Ectodermal cell (in vitro differentiated cells): ENCODE data around the gene COL28A1.

Experiments used
- H3K27ac ChIP-seq: 2 replicates; pipeline ENCODE4 v1.7.0; 2013; ENCODE audit warnings: mild to moderate bottlenecking, low read depth, low read length; ENCODE audit not compliant: insufficient read depth, poor library complexity, severe bottlenecking
- H3K27me3 ChIP-seq: 2 replicates; pipeline ENCODE4 v1.7.0; 2013; ENCODE audit warnings: mild to moderate bottlenecking, low read length; ENCODE audit not compliant: insufficient read depth, control insufficient read depth, poor library complexity, severe bottlenecking
- H3K36me3 ChIP-seq: one replicate; pipeline ENCODE4 v1.7.0; 2013; ENCODE audit warnings: low read length; ENCODE audit not compliant: control insufficient read depth, insufficient read depth
- H3K4me1 ChIP-seq: one replicate; pipeline ENCODE4 v1.7.0; 2013; ENCODE audit warnings: low read length; ENCODE audit not compliant: control insufficient read depth, insufficient read depth
- H3K4me3 ChIP-seq: 2 replicates; pipeline ENCODE4 v1.7.0; 2013; ENCODE audit warnings: low read depth, low read length, control low read depth; ENCODE audit not compliant: insufficient read depth
- H3K9me3 ChIP-seq: 2 replicates; pipeline ENCODE4 v1.7.0; 2013; ENCODE audit warnings: mild to moderate bottlenecking, low read length, moderate library complexity; ENCODE audit not compliant: control insufficient read depth
- WGBS, 2 experiments: methylation state at CpG; one replicate each; pipeline ENCODE4 v1.1.7; 2013; ENCODE audit warnings: missing lambda C conversion rate in 2 of 2; 5-methylcytosine and 5-hydroxymethylcytosine counted together

COL28A1 gene

DNA sequence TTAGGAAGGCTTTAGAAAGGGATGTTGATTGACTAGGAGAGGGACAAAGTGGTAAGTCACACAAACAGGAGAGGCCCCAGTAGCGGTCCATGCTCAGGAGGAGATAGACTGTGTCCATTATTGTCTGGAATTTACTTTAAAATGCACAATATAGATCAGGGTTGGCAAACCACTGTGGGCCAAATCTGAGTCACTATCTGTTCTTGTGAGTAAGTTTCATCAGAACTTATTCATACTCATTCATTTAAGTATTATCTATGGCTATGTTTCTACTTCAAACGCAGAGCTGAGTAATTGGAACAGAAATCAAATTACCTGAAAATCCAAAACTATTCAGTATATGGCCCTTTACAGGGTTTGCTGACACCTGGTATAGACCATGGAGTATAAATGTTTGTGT is 166.5 kb downstream of the COL28A1 start:
- Histone ChIP-seq H3K9me3 (no peaks in the 10 kb centered on the region), H3K27ac (no peak overlapping the region), H3K36me3 (no peaks in the 10 kb centered on the region), H3K27me3 (no peaks in the 10 kb centered on the region), H3K4me3 (no peak overlapping the region), H3K4me1 (no peaks in the 10 kb centered on the region)
- WGBS, 2 experiments = 98 to 100% methylated on average over 1 to 2 of the region's 2 CpGs

DNA sequence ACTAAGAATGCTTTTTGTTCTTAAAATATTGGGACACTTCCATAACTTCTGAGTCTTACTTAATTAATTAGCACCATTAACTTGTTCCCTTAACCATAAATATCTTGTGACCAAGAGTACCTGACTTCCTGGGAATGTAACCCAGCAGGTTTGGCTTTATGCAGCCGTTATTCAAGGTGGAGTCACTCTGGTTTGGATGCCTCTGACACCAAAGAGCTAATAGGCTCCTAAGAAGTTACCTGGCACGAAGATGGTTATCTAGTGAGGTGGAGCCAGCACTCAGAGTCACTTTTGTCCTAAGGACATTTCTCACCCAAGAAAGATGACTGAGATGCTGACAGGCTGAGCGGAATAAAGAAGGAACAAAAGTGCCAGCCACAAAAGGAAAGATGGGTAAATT is 181.0 kb downstream of the COL28A1 start:
- Histone ChIP-seq H3K27ac (no peak overlapping the region), H3K36me3 (no peaks in the 10 kb centered on the region), H3K4me3 (no peak overlapping the region), H3K4me1 (no peaks in the 10 kb centered on the region), H3K27me3 (no peaks in the 10 kb centered on the region), H3K9me3 (no peaks in the 10 kb centered on the region)
- WGBS, 2 experiments = 60 to 63% methylated on average over 3 of the region's 3 CpGs

DNA sequence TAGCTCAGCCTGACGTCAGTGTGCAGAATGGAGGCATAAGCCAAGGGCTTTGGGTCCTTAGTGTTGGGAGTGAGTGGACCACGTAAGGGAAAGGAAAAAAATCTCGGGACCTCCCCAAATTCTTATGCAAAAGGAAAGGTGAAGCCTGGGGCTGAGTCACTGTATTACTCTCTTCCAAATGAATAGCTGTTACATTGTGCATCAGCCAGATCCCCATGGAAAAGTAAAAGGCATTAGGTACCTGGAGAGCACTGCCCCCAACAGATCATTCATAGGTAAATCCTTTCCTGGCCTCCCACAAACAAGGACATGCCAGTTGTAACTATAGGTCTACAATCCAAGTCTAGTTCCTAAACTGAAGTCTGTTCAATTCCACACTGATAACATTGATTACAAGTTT is 182.8 kb downstream of the COL28A1 start:
- no peak overlapping the region for H3K27ac ChIP-seq
- no peaks in the 10 kb centered on the region for H3K27me3 ChIP-seq
- no peak overlapping the region for H3K4me3 ChIP-seq
- H3K4me1 ChIP-seq = no peaks in the 10 kb centered on the region
- 39 to 44% methylated on average over 3 of the region's 3 CpGs for WGBS, 2 experiments
- H3K9me3 ChIP-seq = no peaks in the 10 kb centered on the region
- no peaks in the 10 kb centered on the region for H3K36me3 ChIP-seq

DNA sequence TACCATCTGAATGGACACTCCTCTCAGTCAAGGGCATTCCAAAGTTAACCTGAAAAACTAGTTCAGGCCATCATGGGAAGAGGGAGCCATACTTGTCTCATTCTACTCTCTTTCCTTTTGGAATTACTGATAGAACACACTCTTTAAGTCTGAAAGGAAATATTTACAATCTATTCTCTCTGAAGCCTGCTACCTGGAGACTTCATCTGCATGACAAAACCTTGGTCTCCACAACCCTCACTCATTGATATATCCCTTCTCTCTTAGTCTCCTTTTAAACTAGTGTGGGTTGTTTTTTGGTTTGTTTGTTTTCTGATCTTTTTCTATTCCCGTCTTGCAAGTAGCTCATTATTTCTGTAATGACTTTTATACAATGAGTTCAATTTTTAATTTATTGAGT is 183.8 kb downstream of the COL28A1 start:
- no CpG with 5 or more reads among the region's 1 CpG for WGBS, 2 experiments
- H3K9me3 ChIP-seq = no peaks in the 10 kb centered on the region
- no peaks in the 10 kb centered on the region for H3K36me3 ChIP-seq
- no peaks in the 10 kb centered on the region for H3K4me1 ChIP-seq
- H3K27ac ChIP-seq = no peak overlapping the region
- no peaks in the 10 kb centered on the region for H3K27me3 ChIP-seq
- no peak overlapping the region for H3K4me3 ChIP-seq

DNA sequence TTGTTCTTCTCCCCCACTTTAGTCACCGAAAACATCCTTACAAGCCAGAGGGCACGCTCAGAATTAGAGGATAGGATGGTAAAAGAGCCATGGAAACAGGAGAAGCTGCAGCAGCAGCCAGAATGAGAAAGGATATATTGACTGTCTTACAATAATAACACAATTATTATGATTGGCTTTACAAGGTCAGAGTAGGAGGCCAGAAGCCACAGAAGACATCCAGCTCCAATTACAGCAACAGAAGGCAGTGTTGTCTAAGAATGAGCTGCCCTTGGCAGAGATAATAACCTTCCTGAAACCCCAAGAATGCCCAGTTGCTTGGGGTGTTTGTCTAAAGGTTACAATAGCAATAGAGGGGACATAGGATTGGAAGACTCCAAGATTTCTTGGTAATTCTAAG is 184.5 kb downstream of the COL28A1 start:
- no peaks in the 10 kb centered on the region for H3K4me1 ChIP-seq
- H3K9me3 ChIP-seq = no peaks in the 10 kb centered on the region
- no peak overlapping the region for H3K4me3 ChIP-seq
- H3K27ac ChIP-seq = no peak overlapping the region
- H3K36me3 ChIP-seq = no peaks in the 10 kb centered on the region
- no peaks in the 10 kb centered on the region for H3K27me3 ChIP-seq
- WGBS, 2 experiments = 50% methylated on average over 2 of the region's 2 CpGs; no CpG with 5 or more reads in 1 of the 2 experiments

DNA sequence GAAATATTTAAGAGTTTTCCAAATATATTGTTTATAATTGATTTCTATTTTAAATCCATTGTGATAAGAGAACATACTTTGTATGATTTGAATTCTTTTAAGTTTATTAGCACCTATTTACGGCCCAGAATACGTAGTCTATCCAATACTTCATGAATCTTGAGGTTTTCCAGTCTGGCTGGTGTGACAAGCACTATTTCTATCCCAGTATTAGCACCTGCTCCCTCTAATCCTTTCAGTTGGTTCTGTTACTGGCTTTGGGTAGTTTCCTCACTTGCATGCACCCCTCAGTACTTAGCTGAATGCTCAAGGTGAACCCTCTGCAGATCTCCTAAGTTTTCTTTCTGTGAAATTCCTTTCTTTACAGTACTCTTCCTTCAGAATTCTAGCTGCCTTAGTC is 186.5 kb downstream of the COL28A1 start:
- WGBS, 2 experiments = 100% methylated on average over 2 of the region's 2 CpGs; no CpG with 5 or more reads in 1 of the 2 experiments
- H3K4me3 ChIP-seq = no peak overlapping the region
- H3K36me3 ChIP-seq = no peaks in the 10 kb centered on the region
- no peak overlapping the region for H3K27ac ChIP-seq
- H3K27me3 ChIP-seq = no peaks in the 10 kb centered on the region
- no peaks in the 10 kb centered on the region for H3K9me3 ChIP-seq
- H3K4me1 ChIP-seq = no peaks in the 10 kb centered on the region

DNA sequence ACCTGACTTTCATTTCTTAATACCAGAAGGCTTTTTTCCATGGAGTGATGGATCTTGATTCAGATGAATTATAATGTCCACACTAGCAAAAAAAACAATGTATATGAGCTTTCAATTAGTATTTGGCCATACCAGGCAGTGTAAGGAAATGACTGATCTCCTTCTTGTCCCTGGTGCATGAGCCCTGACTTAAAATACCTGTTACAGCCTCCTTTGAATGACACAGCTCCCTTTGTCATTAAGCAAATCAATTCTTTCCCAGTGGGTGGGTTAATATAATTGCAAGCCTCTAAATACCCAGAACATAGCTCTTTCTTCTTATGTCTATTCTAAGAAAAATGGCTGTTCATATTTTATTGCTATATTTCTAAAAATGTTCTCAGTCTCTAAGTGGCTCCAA is 188.6 kb downstream of the COL28A1 start:
- no peak overlapping the region for H3K27ac ChIP-seq
- H3K9me3 ChIP-seq = no peaks in the 10 kb centered on the region
- no peak overlapping the region for H3K4me3 ChIP-seq
- H3K4me1 ChIP-seq = no peaks in the 10 kb centered on the region
- no peaks in the 10 kb centered on the region for H3K27me3 ChIP-seq
- H3K36me3 ChIP-seq = no peaks in the 10 kb centered on the region

DNA sequence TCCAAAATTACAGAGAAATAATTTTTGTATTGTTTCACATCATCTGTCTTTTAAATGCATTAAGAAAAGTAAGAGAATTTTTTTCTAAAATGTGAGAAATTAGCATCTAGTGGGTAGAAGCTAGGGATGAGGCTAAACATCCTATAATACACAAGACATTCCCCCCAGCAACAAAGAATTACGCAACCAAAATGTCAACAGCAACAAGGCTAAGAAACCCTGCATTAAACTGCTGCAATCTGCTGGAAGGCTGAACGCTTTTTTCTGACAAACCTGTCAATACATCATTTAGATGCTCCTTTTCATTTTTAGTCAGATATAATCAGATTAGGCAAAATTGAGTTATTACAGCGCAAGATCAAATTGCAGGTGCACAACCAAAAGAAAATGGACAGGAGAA is 191.1 kb downstream of the COL28A1 start:
- 91 to 92% methylated on average over 3 of the region's 3 CpGs for WGBS, 2 experiments
- H3K4me3 ChIP-seq = no peak overlapping the region
- no peaks in the 10 kb centered on the region for H3K9me3 ChIP-seq
- no peaks in the 10 kb centered on the region for H3K27me3 ChIP-seq
- no peaks in the 10 kb centered on the region for H3K4me1 ChIP-seq
- H3K27ac ChIP-seq = no peak overlapping the region
- no peaks in the 10 kb centered on the region for H3K36me3 ChIP-seq

DNA sequence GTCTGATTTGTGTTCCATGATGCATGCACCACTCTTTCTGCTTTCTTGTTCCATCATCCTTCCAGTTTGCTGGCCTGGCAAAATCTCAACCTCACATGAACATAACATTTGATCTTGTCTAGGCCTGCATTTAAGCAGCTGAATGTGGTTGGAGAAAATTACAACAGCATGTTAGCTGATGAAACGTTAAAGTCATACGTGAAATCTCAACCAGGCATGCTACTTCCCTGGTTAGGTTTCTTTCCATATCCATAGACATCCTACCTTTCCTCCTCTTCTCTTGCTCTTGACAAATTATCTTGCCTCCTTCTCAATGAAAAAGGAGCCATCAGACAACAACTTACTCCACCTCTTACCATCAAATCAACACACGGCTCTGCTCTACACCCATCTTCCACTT is 199.8 kb downstream of the COL28A1 start:
- no peak overlapping the region for H3K27ac ChIP-seq
- 65 to 66% methylated on average over 3 of the region's 3 CpGs for WGBS, 2 experiments

DNA sequence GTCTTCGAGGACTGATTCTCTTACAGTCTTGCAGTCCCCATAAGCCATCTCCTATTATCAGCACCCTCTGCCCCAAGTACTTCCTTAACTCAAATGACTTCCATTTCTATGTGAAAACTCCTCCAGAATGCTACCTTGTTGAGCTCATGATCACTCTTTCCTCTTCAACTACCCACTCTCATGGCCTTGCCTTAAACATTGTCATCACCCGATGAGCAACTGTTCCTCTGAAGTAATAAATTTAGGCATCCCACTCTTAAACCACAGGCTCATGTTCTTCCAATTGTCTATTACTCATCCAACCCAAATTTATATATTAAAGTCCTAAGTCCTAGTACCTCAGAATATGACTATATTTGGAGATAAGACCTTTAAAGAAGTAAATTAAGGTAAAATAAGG is 200.5 kb downstream of the COL28A1 start:
- H3K4me1 ChIP-seq = no peaks in the 10 kb centered on the region
- H3K4me3 ChIP-seq = no peak overlapping the region
- no peaks in the 10 kb centered on the region for H3K36me3 ChIP-seq
- no peak overlapping the region for H3K27ac ChIP-seq
- no peaks in the 10 kb centered on the region for H3K9me3 ChIP-seq
- WGBS, 2 experiments = 93 to 95% methylated on average over 2 of the region's 2 CpGs
- no peaks in the 10 kb centered on the region for H3K27me3 ChIP-seq

More for the DNA sequence above, 199.8 kb downstream of the COL28A1 start:
- no peaks in the 10 kb centered on the region for H3K4me1 ChIP-seq
- no peaks in the 10 kb centered on the region for H3K36me3 ChIP-seq
- H3K9me3 ChIP-seq = no peaks in the 10 kb centered on the region
- H3K27me3 ChIP-seq = no peaks in the 10 kb centered on the region
- H3K4me3 ChIP-seq = no peak overlapping the region

DNA sequence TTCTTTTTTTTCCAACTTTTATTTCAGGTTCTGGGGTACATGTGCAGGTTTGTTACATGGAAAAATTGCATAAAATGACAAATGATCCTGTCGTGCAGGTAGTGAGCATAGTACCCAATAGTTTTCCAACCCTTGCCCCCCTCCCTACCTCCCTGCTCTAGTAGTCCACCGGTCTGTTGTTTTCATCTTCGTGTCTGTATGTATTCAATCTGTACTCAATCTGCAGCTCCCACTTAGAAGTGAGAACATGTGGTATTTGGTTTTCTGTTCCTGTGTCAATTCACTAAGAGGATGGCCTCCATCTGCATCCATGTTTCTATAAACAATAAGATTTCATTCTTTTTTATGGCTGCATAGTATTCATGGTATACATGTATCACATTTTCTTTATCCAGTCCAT is 202.1 kb downstream of the COL28A1 start:
- no peaks in the 10 kb centered on the region for H3K36me3 ChIP-seq
- no peak overlapping the region for H3K27ac ChIP-seq
- H3K4me1 ChIP-seq = no peaks in the 10 kb centered on the region
- H3K9me3 ChIP-seq = no peaks in the 10 kb centered on the region
- WGBS, 2 experiments = 79 to 91% methylated on average over 3 of the region's 3 CpGs
- H3K4me3 ChIP-seq = no peak overlapping the region
- no peaks in the 10 kb centered on the region for H3K27me3 ChIP-seq
